Activated CD4-positive, alpha-beta T cell treated with anti-CD3 and anti-CD28 coated beads, Interleukin-2, amount 10 ng/mL, durations not matched to agents 7 days and 5 days (primary cell): ENCODE measurements around the gene NTSR1. TPM values are rescaled to one million over a fixed set of nuclear protein-coding genes. Genes with fewer than 3 reads are reported as not detected.

Source experiments
- CTCF ChIA-PET: fragments of 350-600 bp; sonication (Branson Sonifier 250); formaldehyde crosslinking; loops from one replicate; lab custom pipeline; 2021; ENCODE audit warnings: antibody characterized with exemption; lab: Charles Lee
- POLR2A ChIA-PET: fragments of 350-600 bp; sonication (Branson Sonifier 250); formaldehyde crosslinking; loops from one replicate; lab custom pipeline; 2021; ENCODE audit warnings: antibody characterized with exemption; lab: Charles Lee
- DNase-seq: peaks from one replicate; pipeline ENCODE4 v3.0.0-alpha.2; 2020
- H3K27ac Mint-ChIP-seq: one replicate; pipeline ENCODE4 v1.8.0; 2021; ENCODE audit warnings: mild to moderate bottlenecking, moderate library complexity, mixed read lengths
- H3K27me3 Mint-ChIP-seq: one replicate; pipeline ENCODE4 v1.8.0; 2021; ENCODE audit warnings: mixed read lengths
- H3K36me3 Mint-ChIP-seq: one replicate; pipeline ENCODE4 v1.8.0; 2021; ENCODE audit warnings: low read depth, mixed read lengths
- H3K4me1 Mint-ChIP-seq: one replicate; pipeline ENCODE4 v1.8.0; 2021; ENCODE audit warnings: mixed read lengths
- H3K4me3 Mint-ChIP-seq: one replicate; pipeline ENCODE4 v1.8.0; 2021; ENCODE audit warnings: mild to moderate bottlenecking, moderate library complexity, mixed read lengths
- H3K9me3 Mint-ChIP-seq: one replicate; pipeline ENCODE4 v1.8.0; 2021; ENCODE audit warnings: mixed read lengths
- total RNA-seq, 2 experiments: library from RNA; stranded (reverse); gene quantifications; one replicate each; pipeline ENCODE4 v1.2.3, GENCODE V29; 2021

Gene NTSR1
- total RNA-seq, 2 experiments from 2014 or later, result 0.94 to 1.5 TPM

GRCh38 chr20:62780696-62781095, 72.1 kb downstream of the NTSR1 start:
- Mint-ChIP-seq H3K27me3 (no peaks in the 10 kb centered on the region), H3K36me3 (no peaks in the 10 kb centered on the region), H3K27ac (no peak overlapping the region), H3K9me3 (no peaks in the 10 kb centered on the region), H3K4me1 (peaks cover 34% of the 10 kb centered on the region), H3K4me3 (no peak overlapping the region)
- no peak for DNase-seq
- CTCF ChIA-PET, result interaction anchor here (1.6 to 4.6 kb wide), 2 partner anchors 11 to 13 kb away, joined by 8 to 18 read pairs; no protein-coding TSS in a partner anchor
- POLR2A ChIA-PET, result no interaction called here

- Mint-ChIP-seq H3K27me3 (no peaks in the 10 kb centered on the region), H3K4me1 (peaks cover 20% of the 10 kb centered on the region), H3K36me3 (no peaks in the 10 kb centered on the region), H3K27ac (no peak overlapping the region), H3K9me3 (no peaks in the 10 kb centered on the region), H3K4me3 (no peak overlapping the region)
- DNase-seq, result no peak
- ChIA-PET POLR2A (interaction anchor here (0.5 kb wide), 1 partner anchor 13 kb away, joined by 3 read pairs; no protein-coding TSS in a partner anchor), CTCF (interaction anchor here (0.7 to 4.6 kb wide), 3 partner anchors 9 to 282 kb away, joined by 3 to 18 read pairs (median 3); no protein-coding TSS in a partner anchor)
Measured at GRCh38 chr20:62782149-62782892, 73.7 kb downstream of the NTSR1 start.

DNA sequence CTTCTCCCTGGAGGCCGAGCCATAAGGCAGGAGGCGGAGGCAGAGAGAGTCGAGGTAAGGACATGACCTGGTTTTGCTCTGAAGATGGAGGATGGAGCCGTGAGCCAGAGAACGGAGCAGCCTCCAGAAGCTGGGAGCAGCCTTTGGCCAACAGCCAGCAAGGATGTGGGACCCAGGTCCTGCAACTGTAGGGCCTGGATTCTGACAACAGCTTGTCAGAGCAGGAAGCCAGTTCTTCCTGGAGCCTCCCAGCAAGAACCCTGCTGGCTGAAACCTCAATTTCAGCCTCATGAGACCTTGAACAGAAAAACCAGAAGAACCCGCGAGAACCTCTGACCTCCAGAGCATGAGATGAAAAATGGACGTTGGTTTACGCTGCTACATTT, 74.2 kb downstream of the NTSR1 start:
- no peak for DNase-seq
- CTCF ChIA-PET, result interaction anchor here (0.7 to 4.6 kb wide), 3 partner anchors 9 to 283 kb away, joined by 3 to 18 read pairs (median 3); no protein-coding TSS in a partner anchor
- H3K36me3 Mint-ChIP-seq, result no peaks in the 10 kb centered on the region
- H3K9me3 Mint-ChIP-seq, result no peaks in the 10 kb centered on the region
- no peak overlapping the region for H3K27ac Mint-ChIP-seq
- no peaks in the 10 kb centered on the region for H3K27me3 Mint-ChIP-seq
- H3K4me3 Mint-ChIP-seq, result no peak overlapping the region
- POLR2A ChIA-PET, result interaction anchor here (0.5 kb wide), 1 partner anchor 13 kb away, joined by 3 read pairs; no protein-coding TSS in a partner anchor
- H3K4me1 Mint-ChIP-seq, result peaks cover 21% of the 10 kb centered on the region

- Mint-ChIP-seq H3K4me1 (peaks cover 15% of the 10 kb centered on the region), H3K27ac (no peak overlapping the region), H3K4me3 (no peak overlapping the region), H3K36me3 (no peaks in the 10 kb centered on the region), H3K27me3 (no peaks in the 10 kb centered on the region), H3K9me3 (no peaks in the 10 kb centered on the region)
- POLR2A ChIA-PET, result no interaction called here
- CTCF ChIA-PET, result no interaction called here
- DNase-seq, result no peak
Measured at GRCh38 chr20:62784497-62784896, 75.9 kb downstream of the NTSR1 start.

DNA sequence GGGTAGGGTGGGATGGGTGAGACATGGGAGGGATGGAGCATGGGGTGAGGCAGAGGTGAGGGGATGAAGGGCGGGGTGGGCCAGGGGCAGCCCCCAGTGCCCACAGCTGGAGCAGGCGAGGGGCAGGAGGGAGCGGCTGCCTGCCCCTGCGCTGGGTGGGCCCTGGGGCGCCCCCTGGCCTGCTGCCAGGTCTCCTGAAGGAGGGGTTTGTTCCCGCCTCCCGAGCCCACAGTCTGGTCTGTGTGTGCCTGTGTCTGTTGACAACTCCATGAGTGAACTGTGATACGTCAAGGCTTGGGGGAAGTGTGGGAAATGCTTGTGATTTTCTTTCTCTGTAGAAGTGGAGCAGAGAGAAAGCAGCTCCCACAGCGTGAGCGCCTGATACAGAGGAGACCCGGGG, 76.8 kb downstream of the NTSR1 start:
- H3K36me3 Mint-ChIP-seq, result no peaks in the 10 kb centered on the region
- H3K9me3 Mint-ChIP-seq, result no peaks in the 10 kb centered on the region
- no peak overlapping the region for H3K27ac Mint-ChIP-seq
- no peak overlapping the region for H3K4me3 Mint-ChIP-seq
- POLR2A ChIA-PET, result no interaction called here
- peaks cover 19% of the 10 kb centered on the region for H3K4me1 Mint-ChIP-seq
- CTCF ChIA-PET, result interaction anchor here (1.0 kb wide), 1 partner anchor 36 kb away, joined by 3 read pairs; no protein-coding TSS in a partner anchor
- no peaks in the 10 kb centered on the region for H3K27me3 Mint-ChIP-seq
- no peak for DNase-seq

DNA sequence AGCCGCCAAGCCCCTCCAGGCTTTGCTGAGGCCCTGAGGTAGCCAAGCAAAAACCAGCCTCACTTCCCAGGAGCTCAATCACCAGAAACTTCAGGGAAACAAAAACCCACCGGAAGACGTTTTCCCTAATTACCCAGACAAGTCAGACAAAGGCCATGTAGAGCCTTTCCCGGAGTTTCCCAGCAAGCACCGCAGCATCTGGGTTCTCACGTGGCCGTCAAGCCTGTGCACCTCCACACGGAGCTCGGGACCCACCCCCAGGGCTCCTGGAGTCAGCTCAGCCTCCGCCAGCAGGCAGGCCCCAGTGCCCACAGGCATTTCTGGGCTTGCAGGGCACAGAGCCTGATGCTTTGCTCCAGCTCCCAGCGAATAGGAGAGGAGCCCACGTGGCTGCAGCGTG, 77.5 kb downstream of the NTSR1 start:
- POLR2A ChIA-PET, result interaction anchor here (0.7 kb wide), 1 partner anchor 1860 kb away, joined by 5 read pairs; no protein-coding TSS in a partner anchor
- CTCF ChIA-PET, result interaction anchor here (1.0 kb wide), 1 partner anchor 37 kb away, joined by 3 read pairs; no protein-coding TSS in a partner anchor
- no peaks in the 10 kb centered on the region for H3K27me3 Mint-ChIP-seq

DNA sequence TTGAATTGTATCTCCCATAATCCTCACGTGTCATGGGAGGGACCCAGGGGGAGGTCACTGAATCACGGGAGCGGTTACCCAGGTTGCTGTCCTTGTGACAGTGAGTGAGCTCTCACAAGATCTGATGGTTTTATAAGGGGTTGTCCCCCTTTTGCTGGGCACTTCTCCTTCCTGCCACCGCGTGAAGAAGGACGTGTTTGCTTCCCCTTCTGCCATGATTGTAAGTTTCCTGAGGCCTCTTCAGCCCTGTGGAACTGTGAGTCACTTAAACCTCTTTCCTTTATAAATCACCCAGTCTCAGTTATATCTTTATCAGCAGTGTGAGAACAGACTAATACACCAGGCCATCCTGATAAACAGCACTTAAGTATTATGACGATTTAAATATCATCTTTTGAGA, 78.7 kb downstream of the NTSR1 start:
- POLR2A ChIA-PET, result no interaction called here
- no peaks in the 10 kb centered on the region for H3K9me3 Mint-ChIP-seq
- CTCF ChIA-PET, result no interaction called here

More for the DNA sequence above, 77.5 kb downstream of the NTSR1 start:
- no peak overlapping the region for H3K27ac Mint-ChIP-seq
- H3K4me1 Mint-ChIP-seq, result peaks cover 22% of the 10 kb centered on the region
- no peaks in the 10 kb centered on the region for H3K9me3 Mint-ChIP-seq
- no peaks in the 10 kb centered on the region for H3K36me3 Mint-ChIP-seq
- DNase-seq, result no peak
- no peak overlapping the region for H3K4me3 Mint-ChIP-seq

DNA sequence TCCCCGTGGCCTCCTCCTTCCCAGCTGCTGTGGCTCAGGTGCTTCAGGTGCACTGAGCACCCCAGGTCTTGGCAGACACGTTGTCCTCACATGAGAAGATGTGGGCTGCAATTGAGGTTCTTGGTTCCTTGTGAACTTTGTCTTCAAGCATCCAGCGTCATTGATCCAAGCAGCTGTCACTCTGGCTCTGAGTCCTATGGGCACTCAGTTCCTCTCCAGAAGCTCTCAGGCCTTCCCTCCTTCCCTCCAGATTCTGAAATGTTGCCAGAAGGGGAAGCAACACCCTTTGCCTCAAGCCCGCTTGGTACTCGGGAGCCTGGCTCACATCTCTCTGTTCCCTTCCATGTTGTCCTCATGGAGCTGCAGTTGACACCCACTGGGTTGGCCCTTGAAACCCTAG, 79.2 kb downstream of the NTSR1 start:
- Mint-ChIP-seq H3K9me3 (no peaks in the 10 kb centered on the region), H3K27ac (no peak overlapping the region)

More for the DNA sequence above, 78.7 kb downstream of the NTSR1 start:
- Mint-ChIP-seq H3K36me3 (no peaks in the 10 kb centered on the region), H3K4me3 (no peak overlapping the region), H3K27me3 (no peaks in the 10 kb centered on the region), H3K4me1 (peaks cover 29% of the 10 kb centered on the region), H3K27ac (no peak overlapping the region)
- DNase-seq, result no peak

GRCh38 chr20:62788607-62789006, 80.0 kb downstream of the NTSR1 start:
- DNase-seq, result no peak
- ChIA-PET POLR2A (no interaction called here), CTCF (interaction anchor here (0.6 to 1.5 kb wide), 3 partner anchors 29 to 289 kb away, joined by 3 to 6 read pairs (median 4); no protein-coding TSS in a partner anchor)
- Mint-ChIP-seq H3K4me3 (no peak overlapping the region), H3K4me1 (peaks cover 30% of the 10 kb centered on the region), H3K9me3 (no peaks in the 10 kb centered on the region), H3K27me3 (no peaks in the 10 kb centered on the region), H3K27ac (no peak overlapping the region), H3K36me3 (no peaks in the 10 kb centered on the region)

More for the DNA sequence above, 79.2 kb downstream of the NTSR1 start:
- ChIA-PET POLR2A (no interaction called here), CTCF (no interaction called here)
- H3K27me3 Mint-ChIP-seq, result no peaks in the 10 kb centered on the region
- no peak overlapping the region for H3K4me3 Mint-ChIP-seq
- DNase-seq, result no peak
- H3K36me3 Mint-ChIP-seq, result no peaks in the 10 kb centered on the region
- H3K4me1 Mint-ChIP-seq, result peaks cover 27% of the 10 kb centered on the region

DNA sequence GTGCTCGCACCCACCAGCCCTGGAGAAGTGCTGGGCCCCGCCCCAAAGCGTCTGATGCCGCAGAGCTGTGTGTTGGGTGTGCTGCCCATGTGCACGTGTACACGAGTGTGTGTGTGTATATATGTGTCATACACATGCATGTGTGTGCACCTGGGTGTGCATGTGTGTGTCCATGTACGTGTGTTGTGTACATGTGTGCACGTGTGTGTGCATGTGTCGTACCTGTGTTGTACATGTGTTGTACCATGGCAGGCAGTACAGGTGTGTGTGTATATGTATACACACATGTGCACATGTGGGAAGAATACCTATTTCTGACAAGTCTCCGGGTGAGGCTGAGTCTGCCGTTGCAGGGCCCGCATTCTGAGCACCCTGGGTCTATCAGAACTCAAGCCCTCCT, 81.4 kb downstream of the NTSR1 start:
- H3K4me1 Mint-ChIP-seq, result peaks cover 37% of the 10 kb centered on the region
- no peak overlapping the region for H3K27ac Mint-ChIP-seq
- no peaks in the 10 kb centered on the region for H3K27me3 Mint-ChIP-seq
- no peak for DNase-seq
- H3K4me3 Mint-ChIP-seq, result no peak overlapping the region
- H3K36me3 Mint-ChIP-seq, result no peaks in the 10 kb centered on the region
- POLR2A ChIA-PET, result no interaction called here
- CTCF ChIA-PET, result interaction anchor here (1.4 to 1.5 kb wide), 2 partner anchors 48 to 291 kb away, joined by 3 to 4 read pairs; no protein-coding TSS in a partner anchor
- no peaks in the 10 kb centered on the region for H3K9me3 Mint-ChIP-seq

DNA sequence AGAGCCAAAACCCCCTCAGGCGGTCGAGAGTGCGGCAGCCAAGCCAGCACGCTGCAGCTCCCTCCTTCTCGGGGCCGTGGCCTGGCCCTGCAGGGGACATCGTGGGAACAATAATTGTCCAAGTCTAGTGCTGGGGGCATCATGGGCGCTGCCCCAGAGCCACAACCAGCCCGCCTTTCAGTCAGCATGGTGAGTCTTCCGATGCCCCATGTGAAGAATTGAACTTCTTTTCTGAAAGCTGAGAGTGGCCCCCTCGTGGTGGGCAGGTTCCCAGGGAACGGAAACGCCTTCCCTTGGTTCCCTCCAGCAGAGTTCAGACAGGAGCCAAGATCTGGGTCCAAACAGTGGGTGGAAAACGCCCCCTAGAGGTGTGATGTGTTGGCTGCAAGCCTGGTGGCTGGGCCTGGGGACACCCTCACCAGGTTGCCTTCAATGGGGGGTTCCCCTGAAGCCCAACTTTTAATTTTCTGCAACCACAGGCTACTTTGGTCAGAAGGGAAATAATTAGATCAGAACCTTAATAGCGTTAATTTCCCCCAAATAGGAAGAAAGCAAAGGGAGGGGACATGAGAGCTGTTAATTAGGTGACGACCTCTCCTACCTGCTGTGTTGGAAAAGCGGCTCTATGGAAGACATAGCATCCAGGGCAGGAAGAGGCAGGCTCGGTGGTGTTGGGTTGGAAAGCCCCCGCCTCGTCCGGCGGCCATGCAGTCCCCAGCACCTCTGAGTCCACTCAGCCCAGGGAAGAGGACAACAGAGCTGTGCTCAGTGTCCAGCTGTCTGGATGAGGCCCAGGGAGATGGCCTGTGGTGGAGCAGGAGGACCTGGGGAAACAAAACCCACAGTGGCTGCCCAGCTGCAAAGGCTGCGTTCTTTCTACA, 82.9 kb downstream of the NTSR1 start:
- POLR2A ChIA-PET, result no interaction called here
- Mint-ChIP-seq H3K27me3 (no peaks in the 10 kb centered on the region), H3K4me1 (peaks cover 40% of the 10 kb centered on the region), H3K36me3 (no peaks in the 10 kb centered on the region), H3K27ac (peak overlapping the region; percentile 68), H3K9me3 (no peaks in the 10 kb centered on the region), H3K4me3 (no peak overlapping the region)
- peak; percentile 86 for DNase-seq
- CTCF ChIA-PET, result interaction anchor here (0.5 to 2.2 kb wide), 12 partner anchors 11 to 858 kb away, joined by 3 to 18 read pairs (median 4); partner anchors contain the start of gene SLCO4A1

GRCh38 chr20:62792182-62792939, 83.7 kb downstream of the NTSR1 start:
- Mint-ChIP-seq H3K36me3 (no peaks in the 10 kb centered on the region), H3K4me1 (peaks cover 43% of the 10 kb centered on the region), H3K9me3 (no peaks in the 10 kb centered on the region), H3K27ac (peak overlapping the region; percentile 61), H3K4me3 (no peak overlapping the region), H3K27me3 (no peaks in the 10 kb centered on the region)
- DNase-seq, result no peak
- ChIA-PET CTCF (interaction anchor here (0.5 to 2.2 kb wide), 12 partner anchors 11 to 857 kb away, joined by 3 to 18 read pairs (median 4); partner anchors contain the start of gene SLCO4A1), POLR2A (no interaction called here)
